ENCODE results near the gene GRIK2. TPM values are rescaled to one million over a fixed set of nuclear protein-coding genes. Genes with fewer than 3 reads are reported as not detected.

The GRIK2 gene
- total RNA-seq, 1 experiment from 2014 or later = 0.29 TPM

GRCh38 chr6:101607111-101607690 lies 213.7 kb downstream of the GRIK2 start:
- ChIA-PET POLR2A (no interaction called here), CTCF (no interaction called here)
- no peaks in the 10 kb centered on the region for H3K27me3 ChIP-seq (replicated peaks; ENCODE audit: control insufficient read depth, insufficient read depth, low read length)
- H3K27ac Mint-ChIP-seq (ENCODE audit: unreplicated experiment) = no peak overlapping the region
- no peak overlapping the region for H3K4me3 ChIP-seq (ENCODE audit: low read depth, low read length)
- no peaks in the 10 kb centered on the region for H3K4me1 Mint-ChIP-seq (ENCODE audit: low read depth, unreplicated experiment)
- H3K36me3 Mint-ChIP-seq (ENCODE audit: insufficient read depth, unreplicated experiment) = no peaks in the 10 kb centered on the region
- intact Hi-C loops (cut with micrococcal nuclease; ENCODE audit: unreplicated experiment) = no loop called here
- no peaks in the 10 kb centered on the region for H3K9me3 Mint-ChIP-seq (ENCODE audit: unreplicated experiment)
- TF ChIP-seq CTCF (IDR thresholded peaks at IDR 0.05; ENCODE audit: insufficient read depth in 1 of 2, low read depth in 1 of 2, low read length in 1 of 2, severe bottlenecking in 1 of 2, unreplicated experiment in 1 of 2) = no peak
- no peak overlapping the region for H3K4me3 Mint-ChIP-seq (ENCODE audit: unreplicated experiment)
- no TSS peak for BruUV-seq (replicated peaks)
- no peaks in the 10 kb centered on the region; the same call in 1 of the 2 replicates for H3K4me1 ChIP-seq
- no peak for DNase-seq
- H3K27me3 Mint-ChIP-seq (ENCODE audit: insufficient read depth, unreplicated experiment) = no peaks in the 10 kb centered on the region
- no peaks in the 10 kb centered on the region for H3K36me3 ChIP-seq (ENCODE audit: control insufficient read depth, insufficient read depth, low read length)
- H3K9me3 ChIP-seq = no peaks in the 10 kb centered on the region

GRCh38 chr6:101608703-101609102 lies 215.2 kb downstream of the GRIK2 start:
- ChIA-PET POLR2A (no interaction called here), CTCF (no interaction called here)
- BruUV-seq (replicated peaks) = no TSS peak
- TF ChIP-seq CTCF (IDR thresholded peaks at IDR 0.05; ENCODE audit: insufficient read depth in 1 of 2, low read depth in 1 of 2, low read length in 1 of 2, severe bottlenecking in 1 of 2, unreplicated experiment in 1 of 2) = no peak
- no peaks in the 10 kb centered on the region for H3K9me3 ChIP-seq
- H3K36me3 ChIP-seq (ENCODE audit: control insufficient read depth, insufficient read depth, low read length) = no peaks in the 10 kb centered on the region
- H3K4me1 ChIP-seq = no peaks in the 10 kb centered on the region; the same call in 1 of the 2 replicates
- Mint-ChIP-seq H3K27ac (ENCODE audit: unreplicated experiment) (no peak overlapping the region), H3K36me3 (ENCODE audit: insufficient read depth, unreplicated experiment) (no peaks in the 10 kb centered on the region), H3K27me3 (ENCODE audit: insufficient read depth, unreplicated experiment) (no peaks in the 10 kb centered on the region), H3K4me3 (ENCODE audit: unreplicated experiment) (no peak overlapping the region), H3K9me3 (ENCODE audit: unreplicated experiment) (no peaks in the 10 kb centered on the region), H3K4me1 (ENCODE audit: low read depth, unreplicated experiment) (peaks cover 4% of the 10 kb centered on the region)
- no peak overlapping the region for H3K4me3 ChIP-seq (ENCODE audit: low read depth, low read length)
- DNase-seq = peak in 1 of 2 experiments; percentile 18
- no peaks in the 10 kb centered on the region for H3K27me3 ChIP-seq (replicated peaks; ENCODE audit: control insufficient read depth, insufficient read depth, low read length)
- intact Hi-C loops (cut with micrococcal nuclease; ENCODE audit: unreplicated experiment) = no loop called here

- Mint-ChIP-seq H3K9me3 (ENCODE audit: unreplicated experiment) (no peaks in the 10 kb centered on the region), H3K27ac (ENCODE audit: unreplicated experiment) (no peak overlapping the region), H3K4me3 (ENCODE audit: unreplicated experiment) (no peak overlapping the region), H3K4me1 (ENCODE audit: low read depth, unreplicated experiment) (peaks cover 7% of the 10 kb centered on the region), H3K27me3 (ENCODE audit: insufficient read depth, unreplicated experiment) (no peaks in the 10 kb centered on the region), H3K36me3 (ENCODE audit: insufficient read depth, unreplicated experiment) (no peaks in the 10 kb centered on the region)
- no peak for DNase-seq
- Histone ChIP-seq H3K27me3 (replicated peaks; ENCODE audit: control insufficient read depth, insufficient read depth, low read length) (no peaks in the 10 kb centered on the region), H3K9me3 (no peaks in the 10 kb centered on the region), H3K4me1 (no peaks in the 10 kb centered on the region; the same call in 1 of the 2 replicates), H3K4me3 (ENCODE audit: low read depth, low read length) (no peak overlapping the region), H3K36me3 (ENCODE audit: control insufficient read depth, insufficient read depth, low read length) (no peaks in the 10 kb centered on the region)
- no TSS peak for BruUV-seq (replicated peaks)
- ChIA-PET POLR2A (no interaction called here), CTCF (no interaction called here)
- no peak for TF ChIP-seq CTCF (IDR thresholded peaks at IDR 0.05; ENCODE audit: insufficient read depth in 1 of 2, low read depth in 1 of 2, low read length in 1 of 2, severe bottlenecking in 1 of 2, unreplicated experiment in 1 of 2)
- intact Hi-C loops (cut with micrococcal nuclease; ENCODE audit: unreplicated experiment) = no loop called here
Observed at GRCh38 chr6:101613556-101613955, 220.0 kb downstream of the GRIK2 start.
